ENCODE measurements around the gene GNPDA2. TPM values are rescaled to one million over a fixed set of nuclear protein-coding genes. Genes with fewer than 3 reads are reported as not detected.

GNPDA2 gene
- total and polyA plus RNA-seq, 11 donors = 8.6 to 20.0 (median 12.5) TPM

GRCh38 chr4:44661940-44662622, 64.3 kb downstream of the GNPDA2 start:
- no peak for DNase-seq
- 77 to 86% (median 83%) methylated on average over 1 of the region's 1 CpG for WGBS, 4 donors
- Histone ChIP-seq H3K27me3 (no peaks in the 10 kb centered on the region), H3K9me3 (no peaks in the 10 kb centered on the region), H3K27ac (no peak overlapping the region), H3K4me3 (no peak overlapping the region), H3K36me3 (no peaks in the 10 kb centered on the region), H3K4me1 (no peaks in the 10 kb centered on the region)
- intact Hi-C loops (cut with DNase I) = no loop called here
- TF ChIP-seq POLR2A (IDR thresholded peaks at IDR 0.05) = no peak
- TF ChIP-seq, protein P1, sequence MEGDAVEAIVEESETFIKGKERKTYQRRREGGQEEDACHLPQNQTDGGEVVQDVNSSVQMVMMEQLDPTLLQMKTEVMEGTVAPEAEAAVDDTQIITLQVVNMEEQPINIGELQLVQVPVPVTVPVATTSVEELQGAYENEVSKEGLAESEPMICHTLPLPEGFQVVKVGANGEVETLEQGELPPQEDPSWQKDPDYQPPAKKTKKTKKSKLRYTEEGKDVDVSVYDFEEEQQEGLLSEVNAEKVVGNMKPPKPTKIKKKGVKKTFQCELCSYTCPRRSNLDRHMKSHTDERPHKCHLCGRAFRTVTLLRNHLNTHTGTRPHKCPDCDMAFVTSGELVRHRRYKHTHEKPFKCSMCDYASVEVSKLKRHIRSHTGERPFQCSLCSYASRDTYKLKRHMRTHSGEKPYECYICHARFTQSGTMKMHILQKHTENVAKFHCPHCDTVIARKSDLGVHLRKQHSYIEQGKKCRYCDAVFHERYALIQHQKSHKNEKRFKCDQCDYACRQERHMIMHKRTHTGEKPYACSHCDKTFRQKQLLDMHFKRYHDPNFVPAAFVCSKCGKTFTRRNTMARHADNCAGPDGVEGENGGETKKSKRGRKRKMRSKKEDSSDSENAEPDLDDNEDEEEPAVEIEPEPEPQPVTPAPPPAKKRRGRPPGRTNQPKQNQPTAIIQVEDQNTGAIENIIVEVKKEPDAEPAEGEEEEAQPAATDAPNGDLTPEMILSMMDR (IDR thresholded peaks at IDR 0.05) = no peak
- no peak for ATAC-seq

- Histone ChIP-seq H3K27ac (no peak overlapping the region), H3K9me3 (no peaks in the 10 kb centered on the region), H3K4me3 (no peak overlapping the region), H3K27me3 (no peaks in the 10 kb centered on the region), H3K36me3 (no peaks in the 10 kb centered on the region), H3K4me1 (no peaks in the 10 kb centered on the region)
- ATAC-seq = no peak
- intact Hi-C loops (cut with DNase I) = no loop called here
- DNase-seq = no peak
- TF ChIP-seq POLR2A (IDR thresholded peaks at IDR 0.05) = no peak
- TF ChIP-seq, protein P1 (IDR thresholded peaks at IDR 0.05) = no peak
- 38 to 72% (median 65%) methylated on average over 3 of the region's 3 CpGs for WGBS, 4 donors
Measured at GRCh38 chr4:44660396-44660795, 66.0 kb downstream of the GNPDA2 start.

GRCh38 chr4:44652002-44652401, 74.4 kb downstream of the GNPDA2 start:
- no peak overlapping the region for H3K4me3 ChIP-seq
- H3K36me3 ChIP-seq = no peaks in the 10 kb centered on the region
- intact Hi-C loops (cut with DNase I) = no loop called here
- peaks cover 0 to 3% (median 0%) of the 10 kb centered on the region in 12 donors for H3K4me1 ChIP-seq
- no peak overlapping the region for H3K27ac ChIP-seq
- 58 to 95% (median 78%) methylated on average over 1 of the region's 1 CpG for WGBS, 4 donors
- TF ChIP-seq POLR2A (IDR thresholded peaks at IDR 0.05) = no peak
- TF ChIP-seq, protein P1 (IDR thresholded peaks at IDR 0.05) = no peak
- no peaks in the 10 kb centered on the region for H3K9me3 ChIP-seq
- no peak for ATAC-seq
- no peak for DNase-seq
- H3K27me3 ChIP-seq = no peaks in the 10 kb centered on the region

Other genes with a start within 250 kb of the GNPDA2 start
- 1 to 10 TPM in 6 of 9 donors, under 1 TPM in 2, not detected in 1; 0.79 to 1.6 (median 1.3) TPM for gene YIPF7, start 74.9 kb downstream of the GNPDA2 start, total RNA-seq
- under 1 TPM; 0.36 to 0.69 TPM for gene YIPF7, start 74.9 kb downstream of the GNPDA2 start, polyA plus RNA-seq
- gene GUF1, start 48.1 kb downstream of the GNPDA2 start, total RNA-seq = 10 to 100 TPM; 14.6 to 25.9 (median 22.7) TPM
- gene GUF1, start 48.1 kb downstream of the GNPDA2 start, polyA plus RNA-seq = 10 to 100 TPM; 13.9 to 14.5 TPM

Data from heart left ventricle (tissue), 16 donors.